T follicular helper cell (primary cell): ENCODE data around the gene GPI.

ENCODE experiments used
- DNase-seq: peaks from one replicate; pipeline ENCODE4 v3.0.0-alpha.2; 2020; ENCODE audit warnings: low read depth

The GPI gene

DNA sequence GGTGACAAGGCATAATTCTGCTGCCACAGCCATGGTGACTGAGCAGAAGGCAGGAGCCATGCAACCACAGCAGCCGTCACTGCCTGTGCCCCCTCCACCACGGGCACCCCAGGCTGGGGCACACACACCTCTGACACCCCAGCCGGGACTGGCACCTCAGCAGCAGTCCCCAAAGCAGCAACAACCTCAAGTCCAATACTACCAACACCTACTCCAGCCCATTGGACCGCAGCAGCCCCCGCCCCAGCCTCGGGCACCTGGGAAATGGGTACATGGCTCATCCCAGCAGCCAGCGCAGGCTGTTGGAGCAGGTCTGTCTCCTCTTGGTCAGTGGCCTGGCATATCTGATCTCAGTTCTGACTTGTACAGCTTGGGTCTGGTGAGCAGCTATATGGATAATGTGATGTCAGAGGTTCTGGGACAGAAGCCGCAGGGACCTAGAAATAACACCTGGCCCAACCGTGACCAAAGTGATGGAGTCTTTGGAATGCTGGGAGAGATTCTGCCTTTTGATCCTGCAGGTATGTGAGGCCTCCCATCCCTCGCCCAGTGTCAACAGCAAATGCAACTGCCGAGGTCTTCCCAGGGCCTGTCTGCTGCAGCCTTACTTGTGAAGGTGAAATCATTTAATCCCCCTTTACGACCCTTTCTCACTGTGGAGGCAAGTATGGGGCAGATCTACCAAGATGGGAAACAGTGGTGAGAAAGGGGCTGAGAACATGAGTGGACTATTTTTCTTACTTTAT is 22.9 kb upstream of the GPI start:
- no peak for DNase-seq

DNA sequence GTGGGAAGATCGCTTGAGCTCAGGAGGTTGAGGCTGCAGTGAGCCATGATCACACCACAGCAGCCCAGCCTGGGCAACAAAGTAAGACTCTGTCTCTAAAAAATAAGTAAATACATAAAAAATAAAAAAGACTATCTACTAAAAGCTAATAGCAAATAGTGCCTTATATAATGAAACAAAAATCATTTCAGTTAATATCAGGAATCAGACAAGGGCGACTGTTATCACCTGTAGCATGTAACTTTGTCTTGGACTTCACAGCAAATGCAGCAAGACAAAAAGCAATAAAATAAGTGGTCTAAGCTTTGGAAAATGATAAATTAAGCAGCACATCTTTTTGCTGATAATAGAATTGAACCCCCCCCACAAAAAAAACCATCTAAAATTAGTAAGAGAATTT is 21.2 kb upstream of the GPI start:
- no peak for DNase-seq

DNA sequence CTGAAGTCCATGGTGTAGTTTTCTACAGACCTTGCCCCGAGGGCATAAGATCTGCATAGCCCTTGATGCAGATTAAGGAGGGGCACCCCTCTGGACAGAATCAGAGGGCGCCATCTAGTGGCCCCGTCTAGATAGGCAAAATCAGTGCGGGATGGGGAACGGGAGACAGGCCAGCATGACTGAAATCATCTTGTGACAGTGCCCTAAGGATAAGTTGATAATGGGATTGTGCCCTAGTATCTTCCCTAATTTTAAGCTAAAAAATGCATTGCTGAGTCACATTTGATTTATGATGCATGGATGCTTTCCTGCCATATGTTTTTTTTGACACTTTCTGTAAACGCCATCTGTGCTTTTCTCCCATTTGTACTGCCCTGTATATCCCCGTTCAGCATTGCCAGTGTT is 19.0 kb upstream of the GPI start:
- DNase-seq, result peak; percentile 51

DNA sequence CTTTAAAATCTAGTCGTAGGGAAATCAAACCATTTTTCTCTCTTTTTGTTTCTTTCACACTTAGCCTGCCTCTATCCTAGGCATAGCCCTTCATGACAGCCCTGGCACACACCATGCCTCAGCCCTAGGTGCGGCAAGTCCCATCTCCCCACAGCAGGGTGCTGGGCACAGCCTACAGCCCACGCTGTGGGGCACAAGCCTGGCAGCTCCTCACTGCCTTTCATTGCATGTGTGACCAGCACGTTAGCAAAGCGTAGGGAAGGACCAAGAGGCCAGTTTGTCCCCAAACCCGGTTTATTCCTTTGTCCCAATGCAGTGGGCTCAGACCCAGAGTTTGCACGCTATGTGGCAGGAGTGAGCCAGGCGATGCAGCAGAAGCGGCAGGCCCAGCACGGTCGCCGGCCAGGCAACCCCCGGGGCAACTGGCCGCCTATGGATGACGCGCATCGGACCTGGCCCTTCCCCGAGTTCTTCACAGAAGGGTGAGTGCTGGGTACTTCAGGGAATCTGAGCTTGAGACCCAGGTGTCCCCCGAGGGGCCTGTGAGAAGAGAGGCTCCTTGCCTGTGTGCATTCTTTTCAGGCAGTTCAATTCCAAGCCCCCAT is 17.3 kb upstream of the GPI start:
- no peak for DNase-seq

DNA sequence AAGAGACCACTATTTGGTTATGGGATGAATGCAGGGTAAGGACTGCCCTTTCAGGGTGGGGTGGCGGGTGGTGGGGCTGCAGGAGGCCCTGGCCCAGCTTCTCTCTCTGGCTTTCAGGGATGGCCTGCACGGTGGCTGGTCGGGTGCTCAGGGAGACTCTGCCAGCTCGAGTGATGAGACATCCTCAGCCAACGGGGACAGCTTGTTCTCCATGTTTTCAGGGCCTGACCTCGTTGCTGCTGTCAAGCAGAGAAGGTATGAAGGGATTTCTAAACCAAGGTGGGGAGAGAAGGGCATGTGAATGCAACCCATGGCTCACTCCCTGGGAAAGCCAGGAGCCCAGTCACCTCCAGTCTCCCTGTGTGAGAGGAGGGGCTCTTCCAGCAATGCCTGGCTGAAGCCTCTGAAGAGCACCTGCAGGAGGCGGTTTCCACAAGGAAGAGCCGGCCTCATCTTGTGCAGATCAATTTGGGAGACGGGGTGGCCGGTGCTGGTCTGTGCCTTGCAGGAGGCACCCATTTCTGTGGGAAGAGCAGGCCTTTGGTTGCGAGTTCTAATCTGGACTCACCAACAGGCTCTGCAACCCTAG is 16.0 kb upstream of the GPI start:
- DNase-seq, result no peak

DNA sequence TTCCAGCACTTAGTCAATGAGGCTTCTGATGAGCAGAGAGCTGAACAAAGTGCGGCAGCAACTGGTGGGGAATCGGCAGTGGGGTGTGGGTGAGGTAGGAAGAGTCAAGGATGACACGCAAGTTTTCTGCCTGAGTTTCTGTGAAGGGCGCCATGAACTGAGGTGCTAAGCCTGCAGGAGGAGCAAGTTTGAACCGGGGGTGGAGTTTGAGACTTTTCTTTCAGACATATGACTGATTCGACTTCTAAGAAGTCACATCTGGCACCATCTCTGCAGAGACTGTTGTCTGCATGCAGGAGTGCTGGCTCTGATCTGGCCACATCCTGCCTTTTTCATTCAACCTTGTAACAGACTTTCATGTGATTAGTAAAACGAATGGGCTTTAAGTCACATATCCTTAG is 14.8 kb upstream of the GPI start:
- peak; percentile 74 for DNase-seq

DNA sequence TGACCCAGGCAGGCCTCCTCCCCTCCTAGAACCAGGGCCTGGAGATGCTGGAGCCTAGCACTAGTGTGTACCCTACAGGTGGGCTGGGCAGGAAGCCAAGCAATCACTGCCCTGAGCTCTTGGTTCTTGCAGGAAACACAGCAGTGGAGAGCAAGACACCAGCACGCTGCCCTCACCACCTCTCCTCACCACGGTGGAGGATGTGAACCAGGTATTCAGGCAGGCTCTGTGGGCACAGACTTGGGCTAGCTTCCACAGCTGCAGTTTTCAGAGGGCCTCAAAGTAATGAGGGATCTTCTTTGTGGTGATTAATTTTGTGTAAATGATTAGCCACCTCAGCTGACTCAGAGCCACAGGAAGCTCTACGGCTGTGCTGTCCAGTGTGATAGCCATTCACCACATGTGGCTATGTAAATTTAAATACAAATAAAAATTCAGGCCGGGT is 13.6 kb upstream of the GPI start:
- DNase-seq, result no peak

DNA sequence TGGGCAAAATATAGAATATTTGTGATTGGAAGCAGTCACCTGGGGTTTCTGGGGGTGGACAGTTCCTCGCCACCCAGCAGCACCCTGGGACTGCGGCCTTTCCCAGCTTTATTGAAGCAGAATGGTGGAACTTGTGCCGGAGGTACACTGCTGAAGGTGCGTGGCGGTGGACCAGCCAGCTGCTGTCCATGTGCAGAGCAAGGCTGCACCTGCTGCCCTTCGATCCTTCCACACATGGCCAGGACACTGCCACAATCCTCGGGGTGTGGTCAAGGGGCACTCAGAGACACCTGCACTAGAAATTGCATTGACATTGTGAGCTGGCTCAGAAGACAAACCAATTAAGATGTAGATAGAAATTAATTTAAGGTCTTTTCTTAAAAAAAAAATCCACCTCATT is 11.4 kb upstream of the GPI start:
- DNase-seq, result no peak

DNA sequence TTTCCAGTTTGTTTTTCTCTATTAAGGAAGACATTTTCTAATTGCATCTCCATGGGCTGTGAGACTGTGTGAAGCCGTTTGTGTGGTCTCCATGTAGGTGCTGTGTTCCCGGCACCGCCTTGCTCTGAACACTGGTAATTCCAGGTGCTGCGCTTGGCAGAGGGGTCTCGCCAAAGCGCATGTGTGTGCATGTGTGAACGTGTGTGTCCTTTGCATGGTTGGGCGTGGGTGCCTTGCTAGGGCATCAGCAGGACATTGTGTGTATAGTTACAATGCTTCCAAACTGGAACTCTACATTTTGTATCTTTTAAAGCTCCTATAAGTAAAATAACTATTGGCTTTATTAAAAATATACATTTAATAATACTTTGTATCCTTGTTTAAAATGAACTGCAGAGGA is 9.8 kb upstream of the GPI start:
- DNase-seq, result no peak

DNA sequence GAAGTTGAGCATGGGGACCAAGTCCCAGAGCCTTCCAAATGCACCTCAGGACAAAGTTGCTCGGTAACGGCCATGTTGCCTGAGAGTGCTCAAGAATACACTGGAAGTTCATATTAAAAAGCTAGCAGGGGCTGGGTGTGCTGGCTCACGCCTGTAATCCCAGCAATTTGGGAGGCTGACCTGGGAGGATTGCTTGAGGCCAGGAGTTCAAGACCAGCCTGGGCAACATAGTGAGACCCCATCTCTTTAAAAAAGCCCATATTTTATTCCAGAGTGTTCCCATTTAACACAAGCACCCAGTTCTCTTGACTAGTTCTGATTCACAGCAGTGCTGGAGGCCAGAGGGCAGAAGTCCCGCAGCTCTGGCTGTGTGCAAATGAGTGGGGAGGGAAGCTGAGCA is 8.1 kb upstream of the GPI start:
- no peak for DNase-seq

DNA sequence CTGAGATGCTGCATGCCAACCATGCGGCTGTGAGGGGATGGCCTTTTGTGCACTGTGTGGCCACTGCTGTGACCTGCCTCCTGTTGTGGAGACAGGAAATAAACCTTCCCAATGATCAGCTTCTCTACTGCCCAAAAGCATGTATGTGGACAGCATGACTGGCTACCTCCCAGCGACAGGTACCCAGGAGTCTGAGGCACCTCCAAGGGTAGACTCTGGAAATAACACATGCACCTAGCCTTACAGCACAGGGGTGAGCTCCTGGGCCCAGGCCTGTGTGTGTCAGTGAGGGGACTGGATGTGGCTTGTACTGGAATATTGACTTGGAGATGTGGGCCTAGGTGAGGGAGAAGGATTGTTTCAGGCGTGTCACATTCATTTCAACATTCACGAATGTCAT is 7.6 kb upstream of the GPI start:
- no peak for DNase-seq

DNA sequence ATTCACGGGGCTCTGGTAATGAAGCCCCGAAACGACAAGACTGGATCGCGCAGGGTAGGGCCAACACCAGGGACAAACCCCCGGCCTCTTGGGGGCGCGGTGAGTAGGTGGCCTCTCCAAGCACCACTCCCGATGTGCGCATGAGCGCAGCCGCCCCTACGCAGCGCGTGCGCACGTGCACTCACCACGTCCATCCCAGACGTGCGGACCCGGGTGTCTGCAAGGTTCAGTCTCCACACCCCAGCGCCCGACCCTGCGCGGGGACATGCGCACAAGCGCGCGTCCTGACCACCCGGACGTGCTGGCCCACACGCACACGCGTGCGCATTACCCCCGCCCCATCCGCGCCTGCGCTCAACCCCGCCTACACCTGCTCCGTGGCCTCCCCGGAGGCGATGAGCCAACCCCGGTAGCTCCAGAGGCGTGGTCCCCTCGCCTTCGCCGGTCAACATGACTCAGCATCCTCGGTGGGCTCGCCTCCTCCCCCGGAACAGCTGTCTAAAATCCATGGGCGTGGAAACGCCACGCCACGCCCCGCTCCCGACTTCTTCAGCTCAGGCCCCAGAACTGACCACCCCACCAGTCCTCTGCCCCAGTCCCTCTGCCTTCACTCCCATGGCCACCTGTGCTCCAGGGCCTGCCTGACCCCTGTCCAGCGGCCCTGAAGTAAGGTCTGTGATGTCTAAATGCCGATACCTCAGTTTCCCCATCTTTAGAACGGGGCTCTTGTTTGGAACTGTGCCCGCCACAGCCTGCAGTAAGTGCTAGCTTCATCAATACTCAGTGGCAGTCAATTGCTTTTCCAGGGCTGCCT is 5.6 kb upstream of the GPI start:
- peak; percentile 75 for DNase-seq

DNA sequence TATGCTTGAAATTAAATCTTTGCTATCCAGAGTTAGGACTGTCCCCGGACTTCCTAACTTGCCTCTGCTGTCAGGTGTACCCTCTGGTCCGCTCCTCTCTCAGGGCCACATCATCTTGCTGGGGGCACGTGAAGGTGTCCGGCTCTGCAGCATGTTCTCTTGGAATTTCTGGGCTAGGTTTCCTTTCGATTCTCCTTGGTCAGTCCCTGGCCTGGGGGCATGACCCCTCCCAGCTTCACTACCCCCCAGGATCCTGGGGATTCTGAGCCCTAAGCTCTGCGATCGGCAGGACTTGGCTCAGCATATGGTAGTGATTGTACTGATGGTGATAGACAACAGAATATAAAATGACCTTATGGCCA is 5.1 kb upstream of the GPI start:
- no peak for DNase-seq

DNA sequence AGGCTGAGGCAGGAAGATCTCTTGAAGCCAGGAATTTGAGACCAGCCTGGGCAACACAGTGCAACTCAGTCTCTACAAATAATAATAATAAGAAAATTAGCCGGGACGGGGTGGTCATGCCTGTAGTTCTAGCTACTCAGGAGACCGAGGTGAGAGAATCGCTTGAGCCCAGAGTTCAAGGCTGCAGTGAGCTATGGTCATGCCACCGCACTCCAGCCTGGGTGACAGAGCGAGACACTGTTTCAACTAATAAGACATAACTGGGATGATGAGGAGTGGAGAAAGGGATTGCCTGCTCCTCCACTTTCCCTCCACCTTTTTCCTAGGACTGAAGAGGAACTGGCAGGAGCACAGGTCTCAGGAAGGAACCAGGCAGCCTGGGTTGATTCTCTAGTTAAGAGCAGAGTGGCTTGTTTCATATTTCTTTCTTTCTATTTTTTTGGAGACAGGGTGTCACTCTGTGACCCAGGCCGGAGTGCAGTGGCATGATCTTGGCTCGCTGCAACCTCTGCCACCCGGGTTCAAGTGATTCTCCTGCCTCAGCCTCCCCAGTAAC is 4.6 kb upstream of the GPI start:
- DNase-seq, result no peak

DNA sequence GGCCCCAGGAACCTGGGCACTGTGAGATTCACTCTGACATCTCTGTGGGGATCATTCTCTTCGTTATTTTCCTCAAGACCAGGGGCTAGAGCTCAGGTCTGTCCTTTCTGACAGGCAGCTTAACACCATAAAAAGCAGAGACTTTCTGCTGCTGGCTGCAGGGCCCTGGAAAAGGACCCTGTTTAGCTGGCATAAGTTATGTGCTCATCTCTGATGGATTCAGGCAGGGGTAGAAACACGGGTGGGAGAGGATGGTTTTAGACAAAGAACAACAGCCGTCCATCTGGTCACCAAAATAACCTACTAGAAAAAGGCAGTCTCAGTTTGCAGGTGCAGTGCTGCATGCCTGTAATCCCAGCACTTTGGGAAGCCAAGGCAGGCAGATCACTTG is 2.3 kb upstream of the GPI start:
- no peak for DNase-seq

DNA sequence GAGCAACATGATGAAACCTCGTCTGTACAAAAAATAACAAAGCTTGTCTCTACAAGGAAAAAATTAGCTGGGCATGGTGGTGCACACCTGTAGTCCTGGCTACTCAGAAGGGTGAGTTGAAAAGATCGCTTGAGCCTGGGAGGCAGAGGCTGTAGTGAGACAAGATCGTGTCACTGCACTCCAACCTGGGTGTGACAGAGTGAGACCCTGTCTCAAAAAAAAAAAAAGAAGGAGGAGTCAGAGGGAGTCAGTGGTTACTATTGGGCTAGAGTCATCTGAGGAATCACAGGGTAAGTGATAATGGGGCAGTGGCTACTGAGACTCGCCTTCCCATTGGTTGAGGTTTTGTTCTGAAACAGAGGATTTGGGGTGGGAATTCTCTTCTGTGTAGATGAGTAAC is 1.9 kb upstream of the GPI start:
- no peak for DNase-seq

DNA sequence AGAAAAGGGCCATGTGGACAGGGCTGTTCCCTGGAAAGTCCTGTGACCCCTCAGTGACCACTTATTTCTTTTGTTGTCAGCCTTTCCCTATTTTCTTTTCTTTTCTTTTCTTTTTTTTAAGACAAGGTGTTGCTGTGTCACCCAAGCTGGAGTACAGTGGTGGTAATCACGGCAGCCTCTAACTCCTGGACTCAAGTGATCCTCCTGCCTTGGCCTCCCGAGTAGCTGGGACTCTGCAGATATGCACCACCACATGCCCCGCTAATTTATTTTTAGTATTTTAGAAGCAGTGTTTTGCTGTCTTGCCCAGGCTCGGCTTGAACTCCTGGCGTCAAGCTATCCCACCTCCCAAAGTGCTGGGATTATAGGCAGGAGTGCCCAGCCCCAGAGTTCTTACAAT is 1.1 kb upstream of the GPI start:
- no peak for DNase-seq

DNA sequence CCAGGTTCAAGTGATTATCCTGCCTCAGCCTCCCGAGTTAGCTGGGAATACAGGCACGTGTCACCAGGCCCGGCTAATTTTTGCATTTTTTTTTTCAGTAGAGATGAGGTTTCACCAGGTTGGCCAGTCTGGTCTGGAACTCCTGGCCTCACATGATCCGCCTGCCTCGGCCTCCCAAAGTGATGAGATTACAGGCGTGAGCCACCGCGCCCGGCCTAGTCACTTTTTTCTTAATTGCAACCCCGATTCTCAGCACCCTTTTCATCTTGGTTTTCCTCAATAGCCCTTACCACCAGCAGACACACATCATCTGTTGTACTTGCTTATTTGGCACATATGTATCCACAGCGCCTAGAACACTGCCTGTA is 550 bp upstream of the GPI start:
- DNase-seq, result no peak

DNA sequence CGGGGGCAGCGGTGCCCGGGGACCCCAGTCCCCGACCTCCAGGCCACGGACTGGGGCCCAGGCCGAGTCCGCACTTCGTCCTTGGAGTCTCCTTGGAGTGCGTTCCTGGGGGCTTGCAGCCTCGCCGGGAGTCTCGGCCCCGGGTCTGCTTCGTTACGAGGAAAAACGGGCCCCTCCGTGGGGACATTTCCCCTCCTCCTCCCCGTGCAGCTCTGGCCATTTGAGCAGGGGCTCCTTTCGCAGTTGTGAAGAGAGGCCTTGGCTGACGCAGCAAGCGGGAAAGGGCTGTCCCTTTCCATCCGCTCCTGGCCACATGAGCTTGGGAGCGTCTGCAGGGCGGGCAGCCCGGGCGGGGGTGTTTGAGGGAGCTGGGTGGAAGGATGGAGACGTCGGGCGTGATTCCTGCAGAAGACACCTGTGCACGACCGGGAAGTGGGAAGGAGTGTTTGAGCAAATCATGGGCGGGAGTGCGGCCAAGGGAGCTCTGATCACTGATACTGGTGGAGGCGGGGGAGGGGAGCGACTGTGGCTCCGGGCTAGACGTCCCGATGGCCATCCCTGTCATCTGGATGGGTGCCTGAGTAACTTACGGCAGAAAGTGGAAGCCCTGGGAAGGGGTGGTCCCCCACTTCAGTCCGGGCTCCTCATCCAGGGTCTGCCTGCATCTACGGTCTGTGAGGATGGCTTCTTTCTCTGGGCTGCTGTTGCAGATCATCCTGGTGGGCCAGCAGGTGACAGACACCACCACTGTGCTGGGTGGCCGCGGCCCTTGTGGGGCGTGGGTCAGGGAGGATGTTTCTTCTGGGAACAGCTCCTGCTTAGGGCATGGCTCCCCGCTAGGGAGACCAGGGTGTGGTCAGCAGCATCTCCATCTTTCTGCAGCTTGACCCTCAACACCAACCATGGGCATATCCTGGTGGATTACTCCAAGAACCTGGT is 736 bp downstream of the GPI start:
- DNase-seq, result no peak

DNA sequence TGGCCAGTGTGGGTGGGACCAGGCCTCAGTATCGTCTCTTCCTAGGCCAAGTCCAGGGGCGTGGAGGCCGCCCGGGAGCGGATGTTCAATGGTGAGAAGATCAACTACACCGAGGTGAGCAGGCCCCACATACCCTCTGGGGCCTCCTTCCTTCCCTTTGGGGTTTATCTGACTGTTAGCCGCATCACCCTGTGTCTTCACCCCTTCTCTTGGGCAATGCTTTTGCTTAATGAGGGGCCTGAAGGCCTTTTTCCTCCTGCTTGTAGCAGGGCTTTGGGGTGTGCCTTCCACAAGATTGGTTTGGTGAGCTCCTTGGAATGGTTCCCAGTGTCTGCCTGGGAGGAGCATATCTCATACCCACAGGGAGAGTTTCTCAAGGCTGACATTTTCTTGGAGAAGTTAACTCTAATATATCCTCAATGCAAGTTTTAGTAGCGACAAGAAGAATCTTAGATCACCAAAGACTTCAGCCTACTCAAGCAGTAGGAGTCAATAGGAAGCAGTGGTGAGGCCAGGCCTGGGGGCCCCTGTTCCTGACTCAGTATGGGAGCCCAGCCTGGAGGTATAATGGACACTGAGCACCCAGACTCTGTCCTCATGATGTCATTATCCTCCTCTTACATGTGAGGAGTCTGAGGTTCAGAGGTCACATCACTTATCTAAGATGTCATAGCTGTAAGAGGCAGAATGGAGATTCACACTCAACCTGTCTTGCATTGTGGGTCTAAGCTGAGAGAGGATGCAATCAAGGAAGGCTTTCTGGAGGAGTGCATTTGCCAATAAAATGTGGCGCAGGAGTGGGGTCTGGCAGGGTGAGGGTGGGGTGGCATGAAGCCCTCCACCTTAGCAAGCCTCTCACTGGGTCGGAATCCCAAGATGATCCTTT is 2.0 kb downstream of the GPI start:
- DNase-seq, result no peak

DNA sequence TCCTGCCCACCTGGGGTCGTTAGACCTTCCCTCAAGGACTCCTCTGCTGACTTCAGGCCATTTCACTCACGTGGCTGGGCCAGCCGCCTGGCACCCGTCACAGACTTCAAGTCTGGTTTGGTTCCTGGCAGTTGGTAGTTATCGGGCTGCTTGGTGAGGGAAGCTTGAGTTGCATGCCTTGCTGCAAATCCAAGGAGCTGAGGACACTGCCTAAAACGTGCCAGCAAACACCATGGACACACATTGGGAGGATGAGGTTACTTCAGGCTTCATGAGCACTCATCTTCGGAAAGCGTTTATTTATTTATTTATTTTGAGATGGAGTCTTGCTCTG is 2.6 kb downstream of the GPI start:
- DNase-seq, result no peak
